ENCODE results near the gene GGT6. TPM values are rescaled to one million over a fixed set of nuclear protein-coding genes. Genes with fewer than 3 reads are reported as not detected.
"Not testable (repeated sequence)": the region's sequence is repeated elsewhere in the genome, so short reads cannot be mapped to it uniquely, and the experiment has no call there.

GGT6 gene
- polyA plus RNA-seq, 2 of the 4 experiments (the other 2 are of a cell fraction) = not detected

- CTCF ChIA-PET = interaction anchor here (1.5 to 18.8 kb wide), 4 partner anchors 9 to 29 kb away, joined by 3 to 186 read pairs (median 36); partner anchors contain the start of gene SMTNL2
- DNase-seq (ENCODE audit: low read depth in 1 of 2, low spot score in 1 of 2); H3K4me3 ChIP-seq; H3K4me1 ChIP-seq; POLR2A ChIA-PET; H3K4me2 ChIP-seq; FAIRE-seq; H3K9me3 ChIP-seq; H3K27ac ChIP-seq; ATAC-seq: not testable (repeated sequence)
- WGBS (ENCODE audit: missing lambda C conversion rate) = 74% methylated on average over 16 of the region's 23 CpGs
These were observed 35.4 kb upstream of the GGT6 start for GRCh38 chr17:4595685-4596342.

GRCh38 chr17:4594931-4595684 lies 34.7 kb upstream of the GGT6 start:
- ChIA-PET CTCF (interaction anchor here (0.8 to 18.8 kb wide), 6 partner anchors 8 to 37 kb away, joined by 3 to 186 read pairs (median 4); partner anchors contain the start of gene SMTNL2), POLR2A (no interaction called here)
- TF ChIP-seq ZSCAN20 (CRISPR knock-in tag; IDR thresholded peaks at IDR 0.05) (no peak), REST (IDR thresholded peaks at IDR 0.05) (no peak), KDM1A (IDR thresholded peaks at IDR 0.05; ENCODE audit: low read depth) (no peak), USF2 (IDR thresholded peaks at IDR 0.05) (no peak), CBX2 (IDR thresholded peaks at IDR 0.05; ENCODE audit: borderline replicate concordance, low read depth) (no peak), EHF (CRISPR knock-in tag; IDR thresholded peaks at IDR 0.05) (no peak), NR3C1 (IDR thresholded peaks at IDR 0.05) (no peak), ELK1 (IDR thresholded peaks at IDR 0.05; ENCODE audit: low read depth, low read length) (no peak), MYC (IDR thresholded peaks at IDR 0.05; ENCODE audit: borderline replicate concordance, low read length) (no peak), ESRRA (IDR thresholded peaks at IDR 0.05; ENCODE audit: borderline replicate concordance, low read length) (no peak), ZC3H11A (IDR thresholded peaks at IDR 0.05) (no peak), RCOR1 (IDR thresholded peaks at IDR 0.05; ENCODE audit: low read depth, low read length) (no peak), SREBF2 (IDR thresholded peaks at IDR 0.05) (no peak), CTCF (IDR thresholded peaks at IDR 0.05) (no peak), ZNF302 (CRISPR knock-in tag; IDR thresholded peaks at IDR 0.05) (no peak)
- FAIRE-seq (no peak), ATAC-seq (no peak), DNase-seq (ENCODE audit: low read depth in 1 of 2, low spot score in 1 of 2) (no peak)
- WGBS (ENCODE audit: missing lambda C conversion rate) = 82% methylated on average over 22 of the region's 29 CpGs
- H3K4me2 ChIP-seq = no peak overlapping the region
- no peak overlapping the region for H3K27ac ChIP-seq
- H3K4me3 ChIP-seq = no peak overlapping the region
- H3K9me3 ChIP-seq = no peaks in the 10 kb centered on the region
- peaks cover 9% of the 10 kb centered on the region; the same call in 2 of the 3 replicates for H3K4me1 ChIP-seq
